LNCAP (cell line): ENCODE results near the gene LAMTOR2.

Source experiments
- TF ChIP-seq, protein P1 (sequence below): fragments of 450-650 bp; IDR thresholded peaks from 2 replicates; pipeline ENCODE4 v1.5.1; 2017; ENCODE audit warnings: mild to moderate bottlenecking

LAMTOR2 gene

DNA sequence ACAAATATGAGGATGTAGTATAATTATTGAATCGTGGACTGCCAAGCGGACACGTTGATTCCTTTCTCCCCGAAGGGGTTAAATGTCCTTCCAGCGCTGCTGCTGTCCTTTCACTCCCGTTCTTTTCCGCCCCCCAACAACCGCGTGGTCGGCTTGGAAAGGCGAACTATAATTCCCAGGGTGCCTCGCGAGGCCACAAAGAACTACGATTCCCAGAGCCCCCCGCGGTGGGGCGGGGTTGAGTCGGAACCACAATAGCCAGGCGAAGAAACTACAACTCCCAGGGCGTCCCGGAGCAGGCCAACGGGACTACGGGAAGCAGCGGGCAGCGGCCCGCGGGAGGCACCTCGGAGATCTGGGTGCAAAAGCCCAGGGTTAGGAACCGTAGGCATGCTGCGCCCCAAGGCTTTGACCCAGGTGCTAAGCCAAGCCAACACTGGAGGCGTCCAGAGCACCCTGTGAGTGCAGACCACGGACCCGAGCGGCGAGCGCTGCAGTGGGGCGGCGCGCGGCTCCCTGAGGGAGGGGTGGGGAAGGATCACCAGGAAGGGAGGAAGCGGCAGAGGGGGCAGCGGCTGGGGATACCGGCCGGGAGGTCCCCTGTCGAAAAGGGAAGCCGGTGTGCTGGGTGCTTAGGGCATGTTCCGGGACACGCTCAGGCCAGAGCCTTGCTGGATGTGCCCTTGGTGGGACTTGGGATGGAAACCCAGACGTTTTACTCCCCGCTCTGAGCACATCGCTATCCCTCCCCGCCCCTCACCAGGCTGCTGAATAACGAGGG, at the start of gene LAMTOR2:
LAMTOR2 (plus strand) TSS at position 283 of the 781 bp plus-strand sequence; CDS start at position 391, 108 bp downstream.
- TF ChIP-seq, protein P1, sequence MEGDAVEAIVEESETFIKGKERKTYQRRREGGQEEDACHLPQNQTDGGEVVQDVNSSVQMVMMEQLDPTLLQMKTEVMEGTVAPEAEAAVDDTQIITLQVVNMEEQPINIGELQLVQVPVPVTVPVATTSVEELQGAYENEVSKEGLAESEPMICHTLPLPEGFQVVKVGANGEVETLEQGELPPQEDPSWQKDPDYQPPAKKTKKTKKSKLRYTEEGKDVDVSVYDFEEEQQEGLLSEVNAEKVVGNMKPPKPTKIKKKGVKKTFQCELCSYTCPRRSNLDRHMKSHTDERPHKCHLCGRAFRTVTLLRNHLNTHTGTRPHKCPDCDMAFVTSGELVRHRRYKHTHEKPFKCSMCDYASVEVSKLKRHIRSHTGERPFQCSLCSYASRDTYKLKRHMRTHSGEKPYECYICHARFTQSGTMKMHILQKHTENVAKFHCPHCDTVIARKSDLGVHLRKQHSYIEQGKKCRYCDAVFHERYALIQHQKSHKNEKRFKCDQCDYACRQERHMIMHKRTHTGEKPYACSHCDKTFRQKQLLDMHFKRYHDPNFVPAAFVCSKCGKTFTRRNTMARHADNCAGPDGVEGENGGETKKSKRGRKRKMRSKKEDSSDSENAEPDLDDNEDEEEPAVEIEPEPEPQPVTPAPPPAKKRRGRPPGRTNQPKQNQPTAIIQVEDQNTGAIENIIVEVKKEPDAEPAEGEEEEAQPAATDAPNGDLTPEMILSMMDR, result no peak

DNA sequence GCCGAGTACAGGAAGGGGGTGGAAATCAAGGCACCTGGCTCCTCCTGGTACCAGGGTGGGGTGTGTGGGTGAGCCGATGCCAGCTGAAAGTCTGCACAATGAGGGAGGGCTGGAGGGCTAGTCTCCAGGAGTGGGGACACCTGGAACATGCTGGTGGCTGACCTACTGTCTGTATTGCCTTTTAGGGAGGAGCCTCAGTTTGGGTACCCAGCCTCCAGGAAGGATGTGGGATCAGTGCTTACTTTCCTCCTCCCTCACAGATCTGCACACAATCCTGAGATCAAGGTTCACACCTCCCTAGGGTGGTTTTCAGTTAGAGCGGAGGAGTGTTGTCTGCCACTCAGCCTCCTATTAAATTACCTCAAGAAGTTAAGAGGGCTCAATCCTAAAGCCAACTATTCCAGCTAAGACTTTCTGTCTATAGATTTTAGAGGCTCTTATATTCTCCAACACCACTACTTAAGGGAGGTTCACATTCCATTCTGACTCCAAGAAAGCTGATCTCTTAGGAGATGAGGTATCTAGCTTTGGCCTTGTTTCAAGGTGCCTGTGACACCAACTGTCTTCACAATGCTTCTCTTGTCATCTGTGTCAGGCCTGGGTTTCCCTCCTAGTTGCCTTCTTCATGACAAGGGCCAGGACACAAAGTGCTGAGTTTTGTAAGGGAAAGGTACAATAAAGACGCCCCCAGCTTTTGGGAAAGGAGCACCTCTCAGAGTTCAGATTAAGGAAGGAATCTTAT, 49.6 kb upstream of the LAMTOR2 start:
- TF ChIP-seq, protein P1, result no peak

DNA sequence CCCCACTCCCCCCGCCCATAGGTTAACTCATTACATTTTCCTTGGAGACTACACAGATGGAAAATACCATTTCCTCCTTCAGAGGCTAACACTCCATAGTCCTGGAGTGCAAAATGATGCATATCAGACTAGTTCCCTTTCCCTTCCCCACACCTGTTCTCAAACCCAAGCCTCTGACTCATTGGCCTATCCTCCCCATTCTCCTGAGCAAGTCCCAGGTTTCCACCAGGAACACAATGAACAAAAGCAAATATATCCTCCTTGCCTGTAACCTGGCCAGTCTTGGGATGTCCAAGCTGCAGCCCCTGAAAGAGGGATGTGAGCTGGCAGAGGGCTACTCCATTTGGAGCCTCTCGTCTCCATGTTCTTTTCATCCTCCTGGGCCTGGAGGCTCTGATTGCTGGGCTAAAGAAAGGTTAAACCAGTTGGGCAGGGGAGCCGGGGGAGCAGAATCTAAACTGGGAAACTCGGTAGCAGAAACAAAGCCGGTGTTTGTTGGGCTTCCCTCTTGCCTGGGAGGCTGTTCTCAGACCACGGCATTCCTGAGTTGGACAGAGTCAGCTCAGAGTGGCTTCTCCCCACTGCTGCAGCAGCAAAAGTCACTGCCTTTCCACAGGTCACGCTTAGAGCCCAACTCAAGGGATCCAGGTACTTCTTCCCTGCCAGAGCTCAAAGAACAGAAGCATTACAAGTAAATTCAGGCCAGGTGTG, 47.8 kb upstream of the LAMTOR2 start:
- TF ChIP-seq, protein P1, result no peak

DNA sequence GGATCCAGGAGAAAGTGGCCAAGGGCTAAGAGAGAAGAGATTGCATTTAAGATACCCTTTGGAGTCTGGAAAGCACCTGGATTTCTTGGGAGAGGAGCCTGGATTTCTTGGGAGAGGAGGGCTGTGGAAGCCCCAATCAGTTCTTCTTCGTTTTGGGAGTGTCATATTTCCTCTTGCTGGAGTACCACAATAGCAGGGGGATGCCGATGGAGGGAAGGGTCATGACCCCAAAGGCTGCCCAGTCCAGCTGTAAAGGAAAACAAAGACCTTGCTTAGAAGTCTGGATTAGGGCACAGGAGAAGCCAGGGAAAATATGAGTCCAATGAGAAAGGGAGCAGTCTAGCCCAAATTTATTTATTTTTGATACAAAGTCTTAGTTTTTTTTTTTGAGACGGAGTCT, 45.2 kb upstream of the LAMTOR2 start:
- TF ChIP-seq, protein P1, result no peak

DNA sequence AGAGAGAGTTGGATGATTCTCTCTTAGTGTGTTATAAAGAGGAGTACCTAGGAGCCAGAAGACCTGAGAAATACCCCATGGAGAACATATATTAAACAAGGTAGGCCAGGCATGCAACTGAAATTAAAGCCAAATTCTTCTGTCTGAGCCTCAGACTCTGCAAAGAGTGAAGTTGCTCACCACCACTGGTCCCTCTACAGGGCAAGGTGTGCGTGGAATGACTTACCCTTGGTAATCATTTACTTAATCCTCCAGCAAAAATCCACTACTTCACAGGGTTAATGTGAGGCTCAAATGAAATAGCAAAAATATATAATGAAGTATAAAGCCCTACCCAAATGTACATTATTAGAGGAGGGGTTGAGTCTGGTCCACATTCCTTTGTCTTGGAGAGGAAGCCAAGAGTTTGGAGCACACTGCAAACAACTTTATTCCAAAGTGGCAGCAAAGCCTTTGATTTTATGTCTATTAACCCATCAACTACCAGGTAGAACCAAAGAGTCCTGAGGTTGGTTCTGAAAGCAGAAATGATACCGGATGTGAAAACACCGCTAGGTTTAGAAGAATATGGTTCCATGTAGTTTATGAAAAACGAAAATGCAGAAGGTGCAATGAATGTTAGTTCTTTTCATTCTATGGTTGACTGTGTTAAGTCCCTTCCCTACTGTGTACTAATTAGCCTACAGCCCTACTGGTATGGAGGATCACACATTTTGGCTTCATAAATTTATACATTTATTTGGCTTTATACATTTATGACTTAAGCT, 42.3 kb upstream of the LAMTOR2 start:
- TF ChIP-seq, protein P1, result no peak

DNA sequence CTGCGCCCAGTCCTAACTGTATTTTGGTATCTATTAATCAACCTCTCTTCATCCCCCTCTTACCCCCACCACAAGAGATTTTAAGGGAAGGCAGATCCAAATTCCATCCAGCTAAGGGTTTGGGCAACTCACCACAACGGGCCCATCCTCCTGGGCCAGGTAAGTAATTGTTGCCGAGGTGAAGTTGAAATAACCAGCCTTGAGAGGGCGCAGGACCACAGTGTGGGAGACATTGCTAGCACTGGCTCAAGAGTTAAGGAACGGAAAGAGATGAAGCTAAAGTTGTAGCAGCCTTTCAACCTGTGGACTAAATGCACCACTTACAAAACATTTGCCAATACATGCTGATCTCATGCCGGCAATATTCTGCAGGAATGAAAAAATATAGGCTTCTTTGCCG, 39.8 kb upstream of the LAMTOR2 start:
- TF ChIP-seq, protein P1, result no peak

DNA sequence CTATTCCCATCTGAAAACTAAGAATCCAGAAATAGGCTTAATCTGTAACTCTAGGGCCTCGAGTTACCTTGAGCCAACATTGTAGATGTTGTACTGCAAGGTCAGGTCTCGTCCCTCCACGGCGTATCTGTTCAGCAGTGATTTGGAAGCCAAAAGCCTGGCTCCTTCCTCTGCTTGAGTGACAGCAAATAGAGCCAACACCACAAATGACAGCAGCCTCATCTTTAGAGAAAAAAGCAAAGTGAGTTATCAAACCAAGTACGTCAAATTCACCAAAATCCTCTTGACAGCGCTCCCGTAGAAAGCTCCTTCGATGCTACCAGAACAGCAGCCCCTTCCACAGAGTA, 34.7 kb upstream of the LAMTOR2 start:
- TF ChIP-seq, protein P1, result no peak
